Measurements from ENCODE around the gene SMIM33.

DNA sequence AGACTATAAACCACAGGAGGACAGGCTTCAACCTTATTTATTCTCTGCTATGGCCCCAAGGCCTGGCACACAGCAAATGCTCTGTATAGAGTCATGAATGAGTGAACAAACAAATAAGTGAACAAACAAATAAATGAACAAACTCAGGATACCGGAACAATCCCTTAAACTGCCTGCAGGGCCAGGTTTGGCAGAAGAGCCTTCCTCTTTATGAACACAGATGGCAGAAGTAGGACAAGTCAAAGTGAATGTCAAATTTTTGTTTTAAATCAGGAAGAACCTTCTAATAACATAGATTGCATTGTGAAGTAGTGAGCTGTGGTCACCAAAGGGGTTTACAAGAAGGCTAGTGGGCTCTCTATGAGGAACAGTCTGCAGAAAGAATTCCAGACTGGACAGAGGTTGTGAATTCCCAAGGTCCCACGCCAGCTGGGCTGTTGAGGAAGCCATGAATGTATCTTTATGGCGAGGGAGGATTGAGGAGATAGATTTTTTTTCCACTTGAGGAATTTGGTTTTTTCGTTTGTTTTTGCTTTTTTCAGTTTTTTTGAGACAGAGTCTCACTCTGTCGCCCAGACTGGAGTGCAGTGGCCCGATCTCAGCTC lies 42.1 kb downstream of the SMIM33 start:
- TF ChIP-seq CTCF (IDR thresholded peaks at IDR 0.05) (no peak), EZH2 (IDR thresholded peaks at IDR 0.05; ENCODE audit: borderline replicate concordance, insufficient read depth, low read depth, low read length, poor library complexity, severe bottlenecking) (no peak)

All from B cell (primary cell).